ENCODE measurements around the gene NRCAM.

NRCAM gene

GRCh38 chr7:108252177-108252576 is 204.1 kb downstream of the NRCAM start:
- DNase-seq (ENCODE audit: extremely low read depth in 1 of 2, low read depth in 1 of 2): no peak

GRCh38 chr7:108251700-108252099 is 204.5 kb downstream of the NRCAM start:
- DNase-seq (ENCODE audit: extremely low read depth in 1 of 2, low read depth in 1 of 2): no peak

DNA sequence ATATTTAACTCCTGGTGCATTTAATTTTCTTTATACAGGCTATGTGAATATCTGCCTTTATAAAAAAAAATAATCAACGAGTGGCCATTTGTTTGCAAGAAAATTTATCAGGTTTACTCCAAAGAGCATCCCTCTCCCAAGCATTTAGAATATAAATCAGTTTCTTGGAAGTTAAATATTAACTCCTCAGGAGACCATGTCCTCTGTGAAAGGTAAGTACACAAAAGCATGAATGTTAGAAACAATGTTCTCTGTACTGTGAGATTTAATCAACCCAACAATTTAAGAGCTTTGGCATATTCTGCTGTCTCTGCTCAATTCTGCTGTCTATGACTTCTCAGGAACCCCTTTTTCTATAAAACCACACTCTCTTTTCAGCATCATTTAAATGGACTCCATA is 206.8 kb downstream of the NRCAM start:
- DNase-seq (ENCODE audit: extremely low read depth in 1 of 2, low read depth in 1 of 2): no peak

- no peak for DNase-seq (ENCODE audit: extremely low read depth in 1 of 2, low read depth in 1 of 2)
Measured at GRCh38 chr7:108248821-108249220, 207.4 kb downstream of the NRCAM start.

DNA sequence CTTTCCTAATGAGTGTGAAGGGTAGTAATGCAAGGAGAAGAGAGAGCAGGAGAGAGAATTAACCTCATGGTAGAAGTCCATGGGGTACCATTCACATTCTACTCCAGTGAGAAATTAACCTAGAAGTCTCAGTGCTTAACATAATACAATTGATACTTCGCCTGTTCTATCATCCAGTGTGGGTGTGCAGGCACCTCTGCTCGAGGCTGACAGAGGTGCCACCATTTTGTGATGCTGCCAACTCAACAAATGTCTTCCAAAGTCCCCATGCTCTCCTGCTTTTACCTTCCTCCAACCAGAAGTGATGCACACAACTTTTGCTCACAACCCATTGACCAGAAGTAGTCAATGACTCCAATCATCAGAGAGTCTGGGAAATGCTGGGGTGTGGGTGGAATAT is 207.8 kb downstream of the NRCAM start:
- no peak for DNase-seq (ENCODE audit: extremely low read depth in 1 of 2, low read depth in 1 of 2)

- no peak for DNase-seq (ENCODE audit: extremely low read depth in 1 of 2, low read depth in 1 of 2)
Measured at GRCh38 chr7:108247614-108248013, 208.6 kb downstream of the NRCAM start.

- peak in 1 of 2 donors; percentile 5 for DNase-seq (ENCODE audit: extremely low read depth in 1 of 2, low read depth in 1 of 2)
Measured at GRCh38 chr7:108246227-108246837, 209.9 kb downstream of the NRCAM start.

DNA sequence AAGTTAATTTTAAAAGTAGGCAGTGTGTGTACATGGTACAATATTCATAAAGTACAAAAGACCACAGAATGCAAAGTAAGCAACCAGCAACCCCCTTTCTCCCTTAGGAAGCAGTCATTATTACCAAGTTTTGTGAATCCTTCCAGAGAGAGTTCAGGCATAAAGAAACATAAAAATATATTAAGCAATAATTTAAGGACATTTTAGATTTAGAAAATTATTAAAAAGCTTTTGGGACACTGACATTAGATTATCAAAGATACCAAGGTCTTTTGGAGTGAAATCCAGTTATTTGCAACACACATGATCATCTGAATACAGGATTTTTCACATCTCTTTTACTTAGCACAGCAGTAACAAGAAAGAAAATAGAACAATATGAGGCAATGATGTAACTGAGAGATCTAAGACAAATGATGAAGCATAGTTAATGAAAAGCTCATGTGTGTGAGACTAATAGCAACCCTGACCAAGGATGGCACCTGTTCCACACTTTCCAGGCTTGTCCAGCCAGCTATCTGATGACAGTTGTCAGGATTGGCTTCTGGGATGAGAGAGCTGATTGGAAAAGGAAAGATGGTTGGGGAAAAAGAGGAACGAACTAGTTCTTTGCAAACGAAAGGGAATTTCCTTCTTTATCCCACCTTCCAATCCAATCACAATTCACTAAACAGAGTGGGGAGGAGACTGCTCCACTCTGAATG is 210.6 kb downstream of the NRCAM start:
- no peak for DNase-seq (ENCODE audit: extremely low read depth in 1 of 2, low read depth in 1 of 2)

GRCh38 chr7:108244110-108244509 is 212.1 kb downstream of the NRCAM start:
- no peak for DNase-seq (ENCODE audit: extremely low read depth in 1 of 2, low read depth in 1 of 2)

DNA sequence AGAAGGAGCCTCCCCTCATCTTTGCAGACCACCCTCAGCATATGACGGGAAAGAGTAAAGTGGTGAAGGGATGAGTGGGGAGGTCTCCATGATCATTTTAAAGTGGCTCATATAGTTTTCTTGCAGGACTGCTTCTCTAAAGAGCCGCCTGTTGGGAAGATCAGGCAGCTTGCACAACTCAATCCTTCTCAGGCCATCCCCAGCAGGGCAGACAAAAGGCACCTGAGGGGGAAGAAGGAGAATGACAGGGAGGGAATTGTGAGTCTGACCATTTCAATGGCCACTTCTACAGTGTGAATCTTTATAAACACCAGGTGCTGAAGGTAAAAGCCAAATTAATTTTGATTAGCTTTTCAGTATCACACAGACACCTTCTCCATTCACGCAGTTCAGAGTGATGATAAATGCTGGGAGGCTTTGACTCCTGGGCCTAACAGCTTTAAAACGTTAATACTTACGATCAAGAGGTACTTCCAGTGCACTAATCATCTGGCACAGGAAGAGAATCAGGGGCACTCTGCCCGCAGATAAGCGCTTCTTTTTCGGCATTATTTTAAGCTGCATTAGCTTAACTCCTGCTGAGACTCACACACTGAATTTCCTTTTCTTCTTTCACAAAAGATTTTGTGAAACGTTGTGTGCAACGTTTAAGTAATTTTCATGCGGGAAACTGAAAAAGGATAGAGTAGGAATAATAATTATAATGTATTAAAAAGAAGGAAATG is 216.6 kb downstream of the NRCAM start:
- no peak for DNase-seq (ENCODE audit: extremely low read depth in 1 of 2, low read depth in 1 of 2)

- no peak for DNase-seq (ENCODE audit: extremely low read depth in 1 of 2, low read depth in 1 of 2)
Measured at GRCh38 chr7:108236681-108237415, 219.4 kb downstream of the NRCAM start.

DNA sequence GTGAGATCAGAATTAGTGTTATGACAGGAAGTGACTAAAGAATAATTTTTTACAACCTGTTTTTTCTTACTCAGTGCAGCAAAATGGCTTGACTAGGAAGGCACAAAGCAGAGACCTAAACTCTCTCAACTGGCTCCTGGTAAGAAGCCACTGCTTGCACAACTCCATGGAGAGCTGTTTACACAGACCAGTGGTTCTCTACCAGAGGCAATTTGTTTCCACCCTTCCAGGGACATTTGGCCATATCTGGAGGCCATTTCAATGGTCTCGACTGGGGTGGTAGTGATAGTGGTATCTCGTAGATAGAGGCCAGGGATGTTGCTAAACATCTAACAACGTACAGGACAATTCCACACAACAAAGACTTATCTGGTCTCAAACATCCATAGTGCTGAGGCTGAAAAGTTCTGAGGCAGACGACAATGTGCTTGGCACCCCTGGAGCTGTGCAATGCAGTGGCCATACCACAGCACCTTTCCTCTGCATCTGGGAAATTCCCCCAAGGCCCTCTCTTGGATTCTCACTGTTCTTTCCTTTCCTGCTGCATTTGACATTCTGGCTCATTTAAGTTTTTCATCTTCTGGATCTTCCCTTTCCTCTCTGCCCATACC is 220.7 kb downstream of the NRCAM start:
- no peak for DNase-seq (ENCODE audit: extremely low read depth in 1 of 2, low read depth in 1 of 2)

DNA sequence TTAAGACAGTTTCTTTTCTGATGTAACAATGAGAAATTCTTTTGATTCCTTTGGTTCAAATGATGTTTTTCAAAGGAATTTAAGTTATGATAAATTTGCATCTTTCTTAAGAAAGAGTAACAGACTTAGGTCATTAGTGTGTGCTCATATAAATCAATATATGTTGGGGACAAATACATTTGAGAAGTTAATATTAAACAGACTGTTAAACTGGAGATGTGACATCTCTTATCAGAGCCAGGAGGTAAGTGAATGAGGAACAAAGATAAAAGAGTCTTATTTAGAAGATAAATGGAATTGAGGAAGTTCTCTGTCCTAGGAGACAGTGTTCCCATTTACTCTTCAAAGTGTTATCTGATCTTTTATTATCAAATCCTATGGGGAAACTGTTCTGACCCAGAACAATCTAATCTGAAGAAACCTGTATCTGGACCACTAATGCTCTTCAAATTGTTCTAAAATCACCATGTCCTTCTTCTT is 221.2 kb downstream of the NRCAM start:
- DNase-seq (ENCODE audit: extremely low read depth in 1 of 2, low read depth in 1 of 2): no peak

DNA sequence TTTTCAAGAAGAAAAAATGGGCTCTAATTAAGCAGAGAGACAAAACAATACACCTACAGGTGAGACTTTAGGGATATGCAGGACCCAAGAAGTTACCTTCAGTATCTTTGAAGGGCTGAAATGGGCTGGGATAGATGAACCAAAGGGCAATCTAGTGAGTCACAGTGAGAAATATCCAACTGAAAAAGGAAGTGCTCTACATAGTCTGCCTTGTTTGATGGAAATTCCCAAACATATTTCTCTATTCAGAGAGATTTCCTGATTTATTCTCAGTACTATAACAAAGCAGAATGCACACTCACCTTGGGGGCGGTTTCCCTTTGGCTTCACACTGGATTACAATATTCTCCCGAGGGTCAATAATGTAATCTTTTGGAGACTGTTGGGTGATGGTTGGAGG is 222.0 kb downstream of the NRCAM start:
- no peak for DNase-seq (ENCODE audit: extremely low read depth in 1 of 2, low read depth in 1 of 2)

- no peak for DNase-seq (ENCODE audit: extremely low read depth in 1 of 2, low read depth in 1 of 2)
Measured at GRCh38 chr7:108232076-108232475, 224.2 kb downstream of the NRCAM start.

DNA sequence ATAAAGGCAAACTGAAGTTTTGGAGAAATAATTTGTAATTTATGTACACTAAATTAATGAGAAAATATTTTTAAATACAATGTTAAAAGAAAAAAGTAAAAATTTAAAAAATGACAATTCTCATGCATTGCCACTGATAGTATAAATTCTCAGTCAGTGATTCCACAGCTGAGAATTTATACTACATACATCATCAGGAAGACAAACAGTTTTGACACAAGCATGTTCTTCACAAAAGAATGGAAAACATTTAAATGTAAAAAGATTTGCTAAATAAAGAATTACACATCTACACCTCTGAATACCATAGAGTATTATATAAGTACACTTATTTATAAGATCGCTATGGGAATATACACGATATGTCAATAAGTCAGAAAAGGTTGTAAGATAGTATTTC is 225.0 kb downstream of the NRCAM start:
- no peak for DNase-seq (ENCODE audit: extremely low read depth in 1 of 2, low read depth in 1 of 2)

- DNase-seq (ENCODE audit: extremely low read depth in 1 of 2, low read depth in 1 of 2): no peak
Measured at GRCh38 chr7:108227366-108227765, 228.9 kb downstream of the NRCAM start.

DNA sequence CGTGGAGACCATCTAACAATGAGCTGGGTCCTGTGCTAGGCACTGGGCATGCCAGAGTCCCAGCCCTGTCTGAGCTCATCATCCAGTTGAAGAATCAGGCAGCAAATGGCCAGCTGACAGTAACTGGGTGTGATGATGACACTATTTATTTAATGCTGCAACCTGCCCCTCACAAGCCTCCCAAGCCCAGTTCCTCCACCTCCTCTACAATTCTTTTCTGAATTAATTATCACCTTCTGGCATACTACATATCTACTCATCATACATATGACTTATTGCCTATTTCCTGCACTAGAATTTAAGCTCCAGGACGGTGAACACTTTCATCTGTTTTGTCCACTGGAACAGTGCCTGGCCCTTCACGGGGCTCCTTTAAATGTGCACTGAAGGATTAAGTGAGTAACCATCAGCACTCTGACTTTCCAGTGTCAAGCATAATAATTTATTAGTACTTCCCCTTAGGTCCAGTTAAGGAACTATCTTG is 229.4 kb downstream of the NRCAM start:
- DNase-seq (ENCODE audit: extremely low read depth in 1 of 2, low read depth in 1 of 2): no peak

DNA sequence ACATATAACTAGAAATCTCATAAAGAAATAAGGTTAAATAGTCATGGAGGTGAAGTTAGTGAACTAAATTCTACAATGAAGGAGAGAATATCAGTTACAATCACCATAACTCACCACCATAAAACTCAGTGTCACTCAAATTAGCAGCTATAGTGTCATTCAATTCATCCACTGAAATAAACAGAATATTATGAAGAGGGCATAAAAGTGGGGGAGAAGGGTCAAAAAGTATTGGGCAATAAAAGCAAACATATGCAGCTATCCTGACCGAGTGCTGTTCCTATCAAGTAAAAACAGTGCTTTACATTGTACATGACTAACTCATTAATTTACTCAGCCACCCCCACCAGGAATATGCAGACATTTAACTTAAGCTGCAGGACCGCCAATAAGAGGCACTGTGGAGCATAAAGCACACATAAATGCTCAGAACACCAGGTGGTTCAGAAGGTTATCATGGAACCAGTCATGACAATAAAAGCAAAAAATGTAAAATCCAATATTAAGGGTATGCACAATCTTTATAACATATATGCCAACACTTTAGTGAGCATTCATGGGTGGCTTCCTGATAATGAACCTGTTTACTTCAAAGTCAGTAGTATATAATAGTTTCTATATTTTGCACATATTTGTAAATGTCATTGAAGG is 230.6 kb downstream of the NRCAM start:
- no peak for DNase-seq (ENCODE audit: extremely low read depth in 1 of 2, low read depth in 1 of 2)

DNA sequence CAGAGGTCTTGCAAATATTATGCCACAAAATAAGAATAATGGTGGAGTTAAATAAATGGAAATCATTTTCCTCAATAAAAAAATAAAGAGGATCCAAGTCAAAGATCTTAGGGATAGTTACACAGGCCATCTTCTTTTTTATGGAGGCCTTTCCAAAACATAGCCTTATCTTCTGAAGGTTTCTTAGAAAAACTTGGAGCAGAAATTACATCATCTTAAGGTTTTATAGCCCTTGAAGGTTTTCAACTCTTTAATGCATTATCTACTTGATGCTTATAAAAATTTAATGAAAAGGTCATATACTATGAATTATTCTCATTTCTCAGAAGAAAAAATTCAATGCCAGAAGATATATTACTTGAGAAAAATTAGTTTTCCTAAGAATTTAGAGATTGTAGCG is 231.8 kb downstream of the NRCAM start:
- no peak for DNase-seq (ENCODE audit: extremely low read depth in 1 of 2, low read depth in 1 of 2)
